H7 (cell line): Measurements from ENCODE around the gene SATB2. TPM values are rescaled to one million over a fixed set of nuclear protein-coding genes. Genes with fewer than 3 reads are reported as not detected.

Experiments used
- DNase-seq: peaks from one replicate; pipeline ENCODE4 v3.0.0; 2012
- H3K27me3 ChIP-seq: 2 replicates; pipeline ENCODE4 v1.6.0; 2011; ENCODE audit warnings: mild to moderate bottlenecking, low read length; ENCODE audit not compliant: control insufficient read depth, insufficient read depth
- H3K36me3 ChIP-seq: replicated peaks from 2 replicates; pipeline ENCODE4 v1.5.1; 2011; ENCODE audit warnings: low read length; ENCODE audit not compliant: control insufficient read depth, insufficient read depth
- H3K4me3 ChIP-seq: 2 replicates; pipeline ENCODE4 v1.5.1; 2011; ENCODE audit warnings: low read depth, mild to moderate bottlenecking, control low read depth, low read length, moderate library complexity; ENCODE audit not compliant: insufficient read depth
- total RNA-seq: library from RNA; depleted of rRNA; stranded (reverse); fragments of >200 nt; shearing (Covaris generic); gene quantifications from 2 replicates; pipeline ENCODE4 v1.2.3, GENCODE V29; 2014

The SATB2 gene
- total RNA-seq, 1 experiment from 2014 or later = 10.3 TPM

DNA sequence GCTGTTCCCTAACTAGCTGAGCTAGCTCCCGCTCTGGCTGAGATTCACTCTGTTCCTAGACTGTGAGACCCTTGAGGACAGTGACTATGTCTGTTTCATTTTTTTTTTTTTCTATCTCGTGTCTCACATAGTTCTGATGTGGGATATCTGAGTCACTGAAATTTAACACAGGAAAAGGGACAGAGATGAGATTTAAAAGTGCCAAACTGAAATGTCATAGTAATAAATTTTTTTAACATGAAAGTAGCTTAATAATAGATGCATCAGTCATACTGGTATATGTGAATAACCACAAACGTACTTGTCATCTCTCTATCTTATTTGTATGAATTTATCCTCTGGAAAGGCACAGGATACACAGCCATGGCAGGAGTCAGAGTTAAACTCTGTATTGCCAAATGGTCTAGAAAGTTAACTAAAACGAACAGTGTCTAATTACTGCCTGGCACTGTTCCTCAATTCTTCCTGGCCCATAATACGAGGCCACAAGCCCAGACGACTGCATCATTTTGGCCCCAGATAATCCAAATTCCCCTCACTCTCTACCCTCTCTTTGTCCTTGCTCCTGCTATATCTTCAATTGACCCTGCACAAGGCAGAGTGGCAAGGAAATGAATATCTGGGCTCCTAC, 87.5 kb downstream of the SATB2 start:
- DNase-seq = no peak
- Histone ChIP-seq H3K36me3 (no peaks in the 10 kb centered on the region), H3K27me3 (no peaks in the 10 kb centered on the region), H3K4me3 (no peak overlapping the region)

DNA sequence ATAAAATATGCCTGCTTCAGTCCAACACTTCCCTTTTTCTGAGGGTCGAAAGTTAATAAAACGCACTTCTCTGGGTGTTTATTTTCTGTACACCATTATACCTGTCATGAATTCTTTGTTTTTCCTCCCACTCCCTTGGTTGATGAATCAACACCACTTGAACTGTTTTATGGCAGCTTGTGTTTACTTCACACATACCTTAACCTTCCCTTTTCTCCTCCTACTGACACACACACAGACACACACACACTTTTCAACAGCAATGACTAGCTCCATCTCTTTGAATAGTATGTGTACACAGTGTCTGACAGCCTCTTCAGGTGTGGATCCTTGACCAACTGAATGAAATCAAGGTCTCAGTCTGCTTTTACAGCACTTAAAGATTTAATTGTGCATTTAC, 91.3 kb downstream of the SATB2 start:
- DNase-seq = no peak
- no peaks in the 10 kb centered on the region for H3K36me3 ChIP-seq
- H3K4me3 ChIP-seq = no peak overlapping the region
- H3K27me3 ChIP-seq = no peaks in the 10 kb centered on the region

DNA sequence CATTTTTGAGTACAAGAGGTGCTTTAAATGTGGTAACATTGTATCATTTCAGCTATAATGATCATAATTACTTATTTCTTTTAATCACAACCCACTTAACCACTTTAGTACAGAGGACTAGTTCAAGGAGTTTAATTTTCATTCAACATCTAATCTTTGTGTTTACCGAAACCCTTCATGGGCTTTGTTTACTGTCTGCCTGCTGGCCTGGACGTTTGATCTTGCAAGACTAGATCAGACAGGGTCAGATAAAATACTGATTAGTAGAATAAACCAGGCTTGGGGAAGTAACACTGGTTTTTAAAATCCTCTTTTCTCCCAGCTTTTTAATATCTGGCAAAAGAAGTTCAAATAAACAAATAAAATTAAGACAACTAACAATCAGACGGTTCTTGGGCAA, 93.6 kb downstream of the SATB2 start:
- no peaks in the 10 kb centered on the region for H3K27me3 ChIP-seq
- no peak overlapping the region for H3K4me3 ChIP-seq
- no peak for DNase-seq
- H3K36me3 ChIP-seq = no peaks in the 10 kb centered on the region

DNA sequence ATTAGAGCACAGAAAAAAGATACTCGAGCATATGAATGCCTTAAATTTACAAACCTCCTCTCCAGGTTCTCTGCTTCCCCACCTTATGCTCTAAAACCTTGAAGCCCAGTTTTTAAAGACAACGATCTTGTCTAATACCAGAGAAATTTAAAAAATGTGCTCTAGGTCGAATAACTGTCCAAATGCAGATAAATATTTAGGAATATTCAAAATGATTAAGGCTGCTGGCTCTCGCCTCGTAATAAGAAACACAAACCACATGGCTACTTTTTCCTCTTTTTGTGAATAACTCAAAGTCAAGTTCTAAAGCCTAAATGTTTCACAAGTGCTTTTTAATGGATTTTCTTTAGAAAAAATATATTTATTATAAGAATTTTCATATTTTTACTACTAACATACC, 101.3 kb downstream of the SATB2 start:
- Histone ChIP-seq H3K36me3 (no peaks in the 10 kb centered on the region), H3K4me3 (no peak overlapping the region), H3K27me3 (no peaks in the 10 kb centered on the region)
- no peak for DNase-seq

DNA sequence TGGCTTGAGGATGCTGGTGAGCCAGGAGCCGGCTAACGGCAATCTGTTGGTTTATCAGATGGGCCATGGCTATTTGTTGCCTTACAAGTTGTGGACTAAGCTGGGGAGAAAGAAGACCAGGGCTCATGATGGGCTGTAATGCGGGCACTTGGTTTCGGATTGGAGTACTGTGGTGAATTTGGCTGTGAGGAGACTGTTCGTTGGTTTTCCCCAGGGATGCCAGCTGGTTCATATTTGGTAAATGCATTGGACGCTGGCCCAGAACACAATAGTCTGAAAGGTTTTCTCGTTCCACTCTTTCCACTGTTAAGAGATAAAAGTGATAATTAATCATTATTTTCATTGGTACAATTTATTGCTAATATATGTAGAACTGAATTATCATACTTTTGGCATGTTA, 108.9 kb downstream of the SATB2 start:
- DNase-seq = no peak
- H3K4me3 ChIP-seq = no peak overlapping the region
- H3K36me3 ChIP-seq = no peaks in the 10 kb centered on the region
- no peaks in the 10 kb centered on the region for H3K27me3 ChIP-seq

DNA sequence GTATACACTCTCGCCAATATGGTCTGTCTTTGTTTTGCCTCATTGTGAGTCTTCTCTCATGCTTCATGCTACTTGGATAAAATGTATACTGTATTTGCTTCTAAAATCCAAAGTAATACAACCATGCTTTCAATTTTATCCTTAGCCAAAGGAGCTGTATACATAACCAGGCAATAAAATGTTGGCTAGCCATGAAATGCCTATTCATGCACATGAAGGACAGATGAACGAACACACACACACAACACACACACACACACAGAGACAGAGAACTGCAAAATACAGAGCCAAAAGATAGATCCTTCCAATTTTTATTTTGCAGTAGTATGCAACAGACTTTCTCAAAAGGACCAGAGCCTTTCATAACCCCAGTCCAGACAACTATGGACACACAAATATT, 113.7 kb downstream of the SATB2 start:
- H3K27me3 ChIP-seq = no peaks in the 10 kb centered on the region
- DNase-seq = no peak
- H3K4me3 ChIP-seq = no peak overlapping the region
- H3K36me3 ChIP-seq = no peaks in the 10 kb centered on the region

DNA sequence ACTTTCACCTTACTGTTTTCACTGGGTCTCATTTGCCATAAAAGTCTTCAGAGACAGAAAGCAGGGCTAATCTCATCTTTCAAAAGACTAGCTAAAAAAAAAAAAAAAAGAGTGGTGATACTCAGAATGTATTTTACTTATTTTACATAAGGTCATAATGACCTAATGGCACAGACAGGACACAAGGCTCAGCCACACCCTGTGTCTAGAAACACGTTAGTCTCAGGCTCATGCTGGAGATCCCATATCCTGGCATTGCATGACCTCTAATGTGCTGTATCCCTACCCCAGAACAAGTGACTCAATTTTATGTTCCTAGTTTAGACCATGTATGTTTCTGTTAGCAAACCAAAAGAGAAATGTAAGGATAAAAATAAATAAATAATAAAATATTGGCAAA, 115.4 kb downstream of the SATB2 start:
- Histone ChIP-seq H3K36me3 (no peaks in the 10 kb centered on the region), H3K27me3 (no peaks in the 10 kb centered on the region), H3K4me3 (no peak overlapping the region)
- no peak for DNase-seq

DNA sequence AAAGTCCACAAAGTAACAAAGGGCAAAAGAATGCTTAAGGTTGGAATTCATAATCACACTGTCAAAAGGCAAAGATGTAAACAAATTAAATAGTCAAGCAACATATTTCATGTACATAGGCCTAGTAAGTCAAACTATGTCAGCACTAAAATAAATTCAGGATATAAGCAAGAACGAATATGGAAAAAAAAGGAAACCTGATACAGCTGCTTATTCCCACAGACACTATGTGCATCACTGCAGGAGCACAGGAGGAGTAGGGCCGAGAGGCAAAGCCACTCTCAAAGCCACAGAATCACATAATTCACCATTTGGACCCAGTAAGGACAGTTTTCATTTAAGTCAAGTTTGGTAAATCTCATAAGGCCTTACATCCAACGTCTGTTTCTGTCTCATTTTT, 116.6 kb downstream of the SATB2 start:
- H3K4me3 ChIP-seq = no peak overlapping the region
- DNase-seq = no peak
- H3K27me3 ChIP-seq = no peaks in the 10 kb centered on the region
- H3K36me3 ChIP-seq = no peaks in the 10 kb centered on the region

DNA sequence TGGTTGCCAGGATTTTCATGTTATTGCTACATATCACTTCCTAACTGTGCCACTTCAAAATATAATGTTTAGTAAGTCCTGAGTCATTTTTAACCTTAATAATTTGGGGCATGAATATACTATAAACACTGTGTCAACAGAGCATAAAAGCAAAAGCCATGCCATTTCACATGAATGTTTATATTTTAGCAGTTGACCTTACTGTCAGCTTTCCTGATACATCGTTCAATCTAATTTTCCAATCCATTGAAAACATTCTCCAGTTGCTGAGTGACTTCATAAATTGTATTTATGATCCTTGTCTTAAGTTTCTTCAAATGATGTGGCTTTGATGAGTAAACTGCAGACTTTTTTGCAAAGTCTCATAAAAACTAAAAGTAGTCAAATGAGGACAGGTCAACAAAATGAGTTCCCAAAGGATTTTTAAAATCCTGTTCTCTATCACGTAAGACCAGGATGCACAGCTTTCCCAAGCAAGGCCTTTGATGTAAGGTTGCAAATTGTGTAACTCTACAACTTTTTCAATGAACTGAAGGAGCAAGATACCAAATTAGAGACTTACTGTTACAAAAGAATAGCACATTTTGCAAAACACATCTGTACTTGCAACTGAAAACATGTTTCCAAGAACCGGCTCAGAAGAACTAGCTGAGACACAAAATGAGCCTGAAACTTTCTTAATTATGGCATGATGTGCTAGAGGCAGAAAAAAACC, 117.7 kb downstream of the SATB2 start:
- Histone ChIP-seq H3K27me3 (no peaks in the 10 kb centered on the region), H3K36me3 (no peaks in the 10 kb centered on the region), H3K4me3 (no peak overlapping the region)
- no peak for DNase-seq

DNA sequence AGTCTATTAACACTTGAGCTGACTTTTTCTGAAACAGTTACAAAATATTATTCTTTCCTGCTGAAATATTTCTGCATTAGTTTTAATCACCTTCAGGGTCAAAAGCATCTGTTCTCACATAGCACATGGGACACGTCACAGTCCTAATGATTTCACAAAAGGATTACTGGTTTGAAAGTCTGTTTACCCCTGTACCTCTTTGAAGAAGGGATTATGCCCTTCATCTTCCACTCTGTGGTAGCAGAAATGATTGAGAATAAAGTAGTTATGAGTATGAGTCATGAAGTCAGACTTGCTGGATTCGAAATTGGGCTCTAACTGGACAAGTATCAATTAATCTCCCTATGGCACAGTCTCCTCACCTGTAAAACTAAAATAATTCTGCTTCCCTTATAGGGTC, 121.2 kb downstream of the SATB2 start:
- Histone ChIP-seq H3K36me3 (no peaks in the 10 kb centered on the region), H3K4me3 (no peak overlapping the region), H3K27me3 (no peaks in the 10 kb centered on the region)
- DNase-seq = no peak

DNA sequence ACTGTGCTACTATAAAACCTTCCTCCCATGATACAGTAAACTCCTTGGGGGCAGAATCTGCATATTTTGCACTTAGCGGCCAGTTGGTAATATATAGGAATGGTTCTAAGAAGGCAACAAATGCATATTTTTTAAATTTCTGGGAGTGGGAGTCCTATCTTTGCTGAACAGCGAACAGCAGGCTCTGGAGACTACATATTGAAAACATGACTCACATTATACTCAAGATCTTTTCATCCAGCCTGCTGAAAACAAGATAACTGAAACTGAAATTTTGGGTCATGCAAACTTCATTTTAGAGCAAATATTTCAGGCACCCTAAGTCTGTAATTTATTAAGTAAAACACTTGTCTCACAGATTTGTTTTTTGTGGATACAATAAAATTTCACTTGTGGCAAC, 122.2 kb downstream of the SATB2 start:
- Histone ChIP-seq H3K36me3 (no peaks in the 10 kb centered on the region), H3K27me3 (no peaks in the 10 kb centered on the region), H3K4me3 (no peak overlapping the region)
- DNase-seq = no peak

DNA sequence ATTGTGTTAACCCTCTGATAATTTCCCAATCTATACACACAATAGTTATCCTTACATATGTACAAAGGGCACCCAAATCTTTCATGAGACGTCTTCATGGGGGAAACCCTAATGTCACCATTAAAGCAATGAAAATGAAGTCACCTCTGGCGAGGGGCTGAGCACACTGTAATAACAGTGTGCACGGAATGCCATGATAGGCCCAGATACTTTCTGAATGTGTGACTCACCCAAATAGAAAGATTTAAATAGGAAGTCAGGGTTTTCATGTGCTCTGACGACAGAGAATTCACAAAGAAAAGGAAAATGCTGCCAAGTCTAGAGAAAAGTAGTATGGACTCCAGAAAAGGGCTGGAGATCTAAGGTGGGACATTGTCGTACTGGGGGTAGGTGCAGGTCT, 128.3 kb downstream of the SATB2 start:
- H3K27me3 ChIP-seq = no peaks in the 10 kb centered on the region
- H3K4me3 ChIP-seq = no peak overlapping the region
- H3K36me3 ChIP-seq = no peaks in the 10 kb centered on the region
- no peak for DNase-seq

DNA sequence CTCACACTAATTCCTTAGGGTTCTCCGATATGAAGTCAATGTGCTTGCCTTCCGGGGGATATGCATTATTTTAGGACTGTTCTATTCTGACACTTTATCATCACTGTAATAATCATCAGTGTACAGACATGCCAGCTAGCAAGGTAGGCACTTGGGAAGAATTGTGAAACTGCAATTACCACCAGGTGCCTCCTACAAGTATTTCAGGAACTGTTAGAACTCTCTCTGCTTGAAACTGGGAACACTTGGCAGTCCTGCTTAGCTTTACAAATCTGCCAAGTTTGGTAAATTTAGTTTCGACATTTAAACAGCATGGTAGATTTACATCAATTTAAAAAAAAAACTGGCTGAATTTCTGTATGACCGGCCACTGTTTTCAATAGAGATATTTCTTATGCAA, 128.7 kb downstream of the SATB2 start:
- no peak overlapping the region for H3K4me3 ChIP-seq
- no peak for DNase-seq
- no peaks in the 10 kb centered on the region for H3K27me3 ChIP-seq
- H3K36me3 ChIP-seq = no peaks in the 10 kb centered on the region

DNA sequence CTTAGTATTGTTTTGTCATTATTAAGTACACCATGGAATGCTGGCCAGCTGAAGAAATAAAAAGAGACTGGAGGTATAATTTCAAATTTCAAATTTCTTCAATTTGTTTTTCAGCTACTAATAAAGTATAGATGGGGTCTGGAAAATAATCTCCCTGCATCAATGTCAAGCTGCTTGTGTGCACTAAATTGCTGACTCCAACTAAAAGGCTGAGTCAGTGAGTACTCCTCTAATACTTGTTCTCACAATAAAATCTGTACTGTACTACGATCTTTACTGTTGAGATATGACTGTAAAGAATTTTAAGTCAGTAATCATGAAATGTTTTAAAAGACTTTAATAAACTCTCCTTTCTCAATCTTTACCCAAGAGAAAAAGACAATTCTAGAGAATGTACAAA, 131.9 kb downstream of the SATB2 start:
- Histone ChIP-seq H3K27me3 (no peaks in the 10 kb centered on the region), H3K36me3 (no peaks in the 10 kb centered on the region), H3K4me3 (no peak overlapping the region)
- DNase-seq = no peak

DNA sequence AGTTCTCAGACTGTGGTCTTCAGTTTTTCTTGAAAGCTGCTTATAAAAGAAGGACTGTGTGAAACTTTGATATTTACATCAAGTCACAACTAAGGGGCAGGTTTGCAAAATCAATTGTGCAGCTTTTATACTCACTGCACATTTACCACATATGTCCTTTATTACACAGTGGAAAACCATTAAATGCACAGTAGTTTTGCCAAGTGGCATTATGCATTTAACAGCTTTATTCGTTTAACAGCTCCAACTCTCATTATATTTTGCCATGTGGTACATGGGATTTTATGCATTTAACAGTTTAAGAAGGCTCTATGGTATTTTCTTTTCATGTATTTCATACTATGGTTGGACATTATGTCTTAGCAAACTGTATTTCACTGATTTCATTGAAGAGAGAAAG, 135.6 kb downstream of the SATB2 start:
- Histone ChIP-seq H3K4me3 (no peak overlapping the region), H3K36me3 (no peaks in the 10 kb centered on the region), H3K27me3 (no peaks in the 10 kb centered on the region)
- no peak for DNase-seq

DNA sequence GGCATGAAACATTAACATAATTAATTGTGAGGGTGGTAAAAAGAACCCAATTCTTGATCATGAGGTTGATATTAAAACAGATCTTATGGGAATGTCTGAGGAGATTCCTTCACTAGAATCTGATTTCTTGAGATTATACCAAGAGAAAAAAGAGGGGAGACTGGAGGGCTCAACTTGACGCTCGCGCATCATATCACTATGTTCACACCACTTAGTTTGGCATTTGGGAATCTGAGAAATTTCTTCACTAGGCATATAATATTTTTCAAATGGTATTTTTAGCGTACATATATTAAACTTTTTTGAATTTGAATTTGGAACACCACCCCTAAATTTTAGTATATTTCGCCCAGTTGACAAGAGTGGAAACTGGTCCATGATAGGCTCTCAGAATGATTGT, 140.1 kb downstream of the SATB2 start:
- no peak for DNase-seq
- Histone ChIP-seq H3K36me3 (no peaks in the 10 kb centered on the region), H3K27me3 (no peaks in the 10 kb centered on the region), H3K4me3 (no peak overlapping the region)
